Neural cell (in vitro differentiated cells): ENCODE data around the gene CHRM4. TPM values are rescaled to one million over a fixed set of nuclear protein-coding genes. Genes with fewer than 3 reads are reported as not detected.

Experiments
- H2AFZ ChIP-seq: fragments of 200-600, 300-800 bp; sonication (generic), shearing (Covaris generic); 2 replicates; pipeline ENCODE4 v1.6.0; 2014; ENCODE audit warnings: low read depth, mild to moderate bottlenecking, antibody characterized with exemption, low read length, moderate library complexity
- H3F3A ChIP-seq: fragments of 200-600 bp; shearing (Covaris generic); 2 replicates; pipeline ENCODE4 v1.6.1; 2016; ENCODE audit warnings: mild to moderate bottlenecking, moderate library complexity, mixed read lengths, antibody characterized with exemption, low read length; ENCODE audit not compliant: insufficient read depth, poor library complexity, severe bottlenecking
- H3K27ac ChIP-seq: fragments of 200-600, 300-800 bp; sonication (generic), shearing (Covaris generic); 2 replicates; pipeline ENCODE4 v1.5.1; 2014; ENCODE audit warnings: mild to moderate bottlenecking, low read length, moderate library complexity
- H3K27me3 ChIP-seq: fragments of 300-800, 200-600 bp; sonication (generic), shearing (Covaris generic); 2 replicates; pipeline ENCODE4 v1.6.0; 2014; ENCODE audit warnings: mild to moderate bottlenecking, low read depth, low read length, moderate library complexity; ENCODE audit not compliant: insufficient read depth
- H3K36me3 ChIP-seq: fragments of 300-800, 200-600 bp; sonication (generic), shearing (Covaris generic); 2 replicates; pipeline ENCODE4 v1.5.1; 2014; ENCODE audit warnings: mild to moderate bottlenecking, antibody characterized with exemption, low read length, moderate library complexity; ENCODE audit not compliant: insufficient read depth
- H3K4me2 ChIP-seq: fragments of 300-800, 200-600 bp; sonication (generic), shearing (Covaris generic); 2 replicates; pipeline ENCODE4 v1.6.0; 2014; ENCODE audit warnings: mild to moderate bottlenecking, low read length
- H3K4me3 ChIP-seq: fragments of 300-800, 200-600 bp; sonication (generic), shearing (Covaris generic); 2 replicates; pipeline ENCODE4 v1.5.1; 2014; ENCODE audit warnings: mild to moderate bottlenecking, low read length, moderate library complexity
- H3K79me2 ChIP-seq: fragments of 200-600 bp; shearing (Covaris generic); replicated peaks from 2 replicates; pipeline ENCODE4 v1.6.0; 2014; ENCODE audit warnings: mild to moderate bottlenecking, low read length, moderate library complexity; ENCODE audit not compliant: insufficient read depth
- H3K9ac ChIP-seq: fragments of 300-800, 200-600 bp; sonication (generic), shearing (Covaris generic); 2 replicates; pipeline ENCODE4 v1.6.1; 2016; ENCODE audit warnings: mild to moderate bottlenecking, low read length, mixed read lengths
- H3K9me2 ChIP-seq: fragments of 200-600 bp; shearing (Covaris generic); 2 replicates; pipeline ENCODE4 v1.6.1; 2016; ENCODE audit warnings: mild to moderate bottlenecking, low read length, mixed read lengths; ENCODE audit not compliant: insufficient read depth
- H3K9me3 ChIP-seq: fragments of 200-600, 300-800 bp; sonication (generic), shearing (Covaris generic); 2 replicates; pipeline ENCODE4 v1.6.1; 2016; ENCODE audit warnings: mild to moderate bottlenecking, mixed run types, low read length, moderate library complexity, mixed read lengths
- H4K20me1 ChIP-seq: fragments of 200-600 bp; shearing (Covaris generic); 2 replicates; pipeline ENCODE4 v1.6.1; 2016; ENCODE audit warnings: mild to moderate bottlenecking, mixed run types; ENCODE audit not compliant: insufficient read depth
- EP300 ChIP-seq: fragments of 450-650 bp; conservative IDR thresholded peaks from 2 replicates; pipeline ENCODE4 v1.6.1; 2014; ENCODE audit warnings: antibody characterized with exemption, mild to moderate bottlenecking, moderate library complexity; ENCODE audit not compliant: poor library complexity, severe bottlenecking
- EZH2 ChIP-seq: fragments of 200-600, 300-800 bp; shearing (Covaris generic), sonication (generic); IDR thresholded peaks from 2 replicates; pipeline ENCODE4 v1.6.1; 2014; ENCODE audit warnings: antibody characterized with exemption, low read length, borderline replicate concordance, mild to moderate bottlenecking; ENCODE audit not compliant: insufficient read depth, poor library complexity, severe bottlenecking
- MXI1 ChIP-seq: fragments of 450-650 bp; conservative IDR thresholded peaks from 2 replicates; pipeline ENCODE4 v1.6.1; 2014; ENCODE audit warnings: antibody characterized with exemption, mild to moderate bottlenecking; ENCODE audit not compliant: poor library complexity, severe bottlenecking
- POLR2AphosphoS5 ChIP-seq: IDR thresholded peaks from 2 replicates; pipeline ENCODE4 v1.6.1; 2012
- RAD21 ChIP-seq: fragments of 450-650 bp; conservative IDR thresholded peaks from 2 replicates; pipeline ENCODE4 v1.6.1; 2014; ENCODE audit warnings: antibody characterized with exemption, mild to moderate bottlenecking, moderate library complexity
- SMC3 ChIP-seq: fragments of 450-650 bp; conservative IDR thresholded peaks from 2 replicates; pipeline ENCODE4 v1.6.1; 2014; ENCODE audit warnings: antibody characterized with exemption, mild to moderate bottlenecking, moderate library complexity; ENCODE audit not compliant: poor library complexity
- TAF1 ChIP-seq: IDR thresholded peaks from 2 replicates; pipeline ENCODE4 v1.6.1; 2012; ENCODE audit warnings: low read depth
- polyA plus RNA-seq: library from polyadenylated mRNA; depleted of rRNA; stranded (reverse); fragments of >200 nt; gene quantifications from 2 replicates; pipeline ENCODE4 v1.2.3, GENCODE V29; 2014
- TF ChIP-seq, protein P1 (sequence below): IDR thresholded peaks from 2 replicates; pipeline ENCODE4 v1.6.1; 2012; ENCODE audit warnings: borderline replicate concordance
- TF ChIP-seq, protein P2 (sequence below): fragments of 450-650 bp; IDR thresholded peaks from 2 replicates; pipeline ENCODE4 v1.5.1; 2014; ENCODE audit warnings: antibody characterized with exemption, mild to moderate bottlenecking, moderate library complexity; ENCODE audit not compliant: poor library complexity, severe bottlenecking

The CHRM4 gene
- polyA plus RNA-seq, 1 donor from 2014 or later = 8.2 TPM

DNA sequence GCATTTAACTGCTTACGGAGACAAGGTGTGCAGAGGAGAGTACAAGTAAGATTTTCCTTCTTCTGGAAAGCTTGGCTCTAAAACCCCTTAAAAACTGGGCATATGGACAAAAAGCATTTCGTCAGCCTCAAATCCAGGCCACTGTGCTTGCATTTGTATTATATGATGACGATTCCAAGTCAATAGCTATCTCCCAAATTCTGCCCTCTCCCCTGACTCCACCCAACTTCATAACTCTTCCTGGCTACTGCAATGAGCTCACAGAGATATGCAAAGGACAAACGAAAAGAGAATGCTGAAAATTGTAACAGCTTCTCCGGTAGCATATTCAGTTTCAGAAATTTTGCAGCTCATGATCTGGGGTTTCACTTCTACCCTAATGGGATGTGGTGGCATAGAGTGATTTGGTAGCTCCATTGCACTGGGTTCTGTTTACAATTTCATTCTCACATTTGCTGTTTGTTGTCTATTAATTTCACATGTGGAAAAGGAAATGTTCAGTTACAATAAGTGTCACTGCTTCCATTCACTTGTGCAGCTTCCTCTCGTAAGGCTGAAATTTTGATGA is 45.6 kb upstream of the CHRM4 start:
- H4K20me1 ChIP-seq = no peaks in the 10 kb centered on the region
- H3K27ac ChIP-seq = no peak overlapping the region
- no peak overlapping the region for H3K4me2 ChIP-seq
- peaks cover 10% of the 10 kb centered on the region for H3K36me3 ChIP-seq
- TF ChIP-seq MXI1 (no peak), TAF1 (no peak), EP300 (no peak), RAD21 (no peak), EZH2 (no peak), POLR2AphosphoS5 (no peak), SMC3 (no peak)
- H3K9me2 ChIP-seq = no peaks in the 10 kb centered on the region
- H3K79me2 ChIP-seq = no peaks in the 10 kb centered on the region
- H2AFZ ChIP-seq = no peak overlapping the region
- H3K4me3 ChIP-seq = no peak overlapping the region
- no peaks in the 10 kb centered on the region for H3K27me3 ChIP-seq
- no peaks in the 10 kb centered on the region for H3F3A ChIP-seq
- H3K9me3 ChIP-seq = no peaks in the 10 kb centered on the region
- H3K9ac ChIP-seq = no peak overlapping the region

DNA sequence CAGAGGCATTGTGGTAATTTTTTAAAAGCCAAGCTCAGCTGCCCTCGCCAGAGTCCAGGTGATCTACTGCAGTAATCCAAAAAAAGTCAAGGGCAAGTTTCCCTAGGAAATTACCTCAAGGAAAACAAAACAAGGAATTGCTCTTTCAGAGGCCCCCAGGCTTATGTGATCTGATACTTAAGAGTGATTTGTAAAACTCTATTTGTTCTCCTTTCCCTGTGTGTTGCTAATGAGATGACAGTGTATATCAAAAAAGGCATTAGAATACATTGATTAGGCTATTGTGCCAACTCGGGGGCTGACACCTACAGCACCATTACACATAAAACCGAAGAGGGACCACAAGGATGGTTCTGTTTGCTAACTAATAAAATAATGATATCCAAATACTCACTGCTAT is 44.5 kb upstream of the CHRM4 start:
- Histone ChIP-seq H4K20me1 (no peaks in the 10 kb centered on the region), H2AFZ (no peak overlapping the region), H3K9me2 (no peaks in the 10 kb centered on the region), H3K36me3 (peaks cover 10% of the 10 kb centered on the region), H3F3A (no peaks in the 10 kb centered on the region), H3K4me2 (no peak overlapping the region), H3K4me3 (no peak overlapping the region), H3K9me3 (no peaks in the 10 kb centered on the region), H3K79me2 (no peaks in the 10 kb centered on the region), H3K9ac (no peak overlapping the region), H3K27me3 (no peaks in the 10 kb centered on the region), H3K27ac (no peak overlapping the region)
- TF ChIP-seq TAF1 (no peak), POLR2AphosphoS5 (no peak), SMC3 (no peak), EP300 (no peak), MXI1 (no peak), EZH2 (no peak), RAD21 (no peak)
- TF ChIP-seq, protein P1, sequence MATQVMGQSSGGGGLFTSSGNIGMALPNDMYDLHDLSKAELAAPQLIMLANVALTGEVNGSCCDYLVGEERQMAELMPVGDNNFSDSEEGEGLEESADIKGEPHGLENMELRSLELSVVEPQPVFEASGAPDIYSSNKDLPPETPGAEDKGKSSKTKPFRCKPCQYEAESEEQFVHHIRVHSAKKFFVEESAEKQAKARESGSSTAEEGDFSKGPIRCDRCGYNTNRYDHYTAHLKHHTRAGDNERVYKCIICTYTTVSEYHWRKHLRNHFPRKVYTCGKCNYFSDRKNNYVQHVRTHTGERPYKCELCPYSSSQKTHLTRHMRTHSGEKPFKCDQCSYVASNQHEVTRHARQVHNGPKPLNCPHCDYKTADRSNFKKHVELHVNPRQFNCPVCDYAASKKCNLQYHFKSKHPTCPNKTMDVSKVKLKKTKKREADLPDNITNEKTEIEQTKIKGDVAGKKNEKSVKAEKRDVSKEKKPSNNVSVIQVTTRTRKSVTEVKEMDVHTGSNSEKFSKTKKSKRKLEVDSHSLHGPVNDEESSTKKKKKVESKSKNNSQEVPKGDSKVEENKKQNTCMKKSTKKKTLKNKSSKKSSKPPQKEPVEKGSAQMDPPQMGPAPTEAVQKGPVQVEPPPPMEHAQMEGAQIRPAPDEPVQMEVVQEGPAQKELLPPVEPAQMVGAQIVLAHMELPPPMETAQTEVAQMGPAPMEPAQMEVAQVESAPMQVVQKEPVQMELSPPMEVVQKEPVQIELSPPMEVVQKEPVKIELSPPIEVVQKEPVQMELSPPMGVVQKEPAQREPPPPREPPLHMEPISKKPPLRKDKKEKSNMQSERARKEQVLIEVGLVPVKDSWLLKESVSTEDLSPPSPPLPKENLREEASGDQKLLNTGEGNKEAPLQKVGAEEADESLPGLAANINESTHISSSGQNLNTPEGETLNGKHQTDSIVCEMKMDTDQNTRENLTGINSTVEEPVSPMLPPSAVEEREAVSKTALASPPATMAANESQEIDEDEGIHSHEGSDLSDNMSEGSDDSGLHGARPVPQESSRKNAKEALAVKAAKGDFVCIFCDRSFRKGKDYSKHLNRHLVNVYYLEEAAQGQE = no peak
- TF ChIP-seq, protein P2, sequence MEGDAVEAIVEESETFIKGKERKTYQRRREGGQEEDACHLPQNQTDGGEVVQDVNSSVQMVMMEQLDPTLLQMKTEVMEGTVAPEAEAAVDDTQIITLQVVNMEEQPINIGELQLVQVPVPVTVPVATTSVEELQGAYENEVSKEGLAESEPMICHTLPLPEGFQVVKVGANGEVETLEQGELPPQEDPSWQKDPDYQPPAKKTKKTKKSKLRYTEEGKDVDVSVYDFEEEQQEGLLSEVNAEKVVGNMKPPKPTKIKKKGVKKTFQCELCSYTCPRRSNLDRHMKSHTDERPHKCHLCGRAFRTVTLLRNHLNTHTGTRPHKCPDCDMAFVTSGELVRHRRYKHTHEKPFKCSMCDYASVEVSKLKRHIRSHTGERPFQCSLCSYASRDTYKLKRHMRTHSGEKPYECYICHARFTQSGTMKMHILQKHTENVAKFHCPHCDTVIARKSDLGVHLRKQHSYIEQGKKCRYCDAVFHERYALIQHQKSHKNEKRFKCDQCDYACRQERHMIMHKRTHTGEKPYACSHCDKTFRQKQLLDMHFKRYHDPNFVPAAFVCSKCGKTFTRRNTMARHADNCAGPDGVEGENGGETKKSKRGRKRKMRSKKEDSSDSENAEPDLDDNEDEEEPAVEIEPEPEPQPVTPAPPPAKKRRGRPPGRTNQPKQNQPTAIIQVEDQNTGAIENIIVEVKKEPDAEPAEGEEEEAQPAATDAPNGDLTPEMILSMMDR = no peak
